Fibroblast of skin of right biceps (primary cell): ENCODE data around the gene RICTOR.
"Not testable (repeated sequence)": the region's sequence is repeated elsewhere in the genome, so short reads cannot be mapped to it uniquely, and the experiment has no call there.

Experiments
- DNase-seq: peaks from one replicate; pipeline ENCODE4 v3.0.0-alpha.2; 2013

RICTOR gene

GRCh38 chr5:39055768-39056398 is 18.3 kb downstream of the RICTOR start:
- DNase-seq = no peak

- no peak for DNase-seq
Observed at GRCh38 chr5:39055027-39055767, 19.0 kb downstream of the RICTOR start.

- DNase-seq = no peak
Observed at GRCh38 chr5:39053189-39053588, 21.0 kb downstream of the RICTOR start.

GRCh38 chr5:39052141-39052540 is 22.1 kb downstream of the RICTOR start:
- DNase-seq = no peak

- no peak for DNase-seq
Observed at GRCh38 chr5:39049315-39049714, 24.9 kb downstream of the RICTOR start.

GRCh38 chr5:39040875-39041274 is 33.3 kb downstream of the RICTOR start:
- no peak for DNase-seq

GRCh38 chr5:39034493-39034892 is 39.7 kb downstream of the RICTOR start:
- not testable (repeated sequence) for DNase-seq

GRCh38 chr5:39031041-39031440 is 43.2 kb downstream of the RICTOR start:
- no peak for DNase-seq

GRCh38 chr5:39025456-39025855 is 48.7 kb downstream of the RICTOR start:
- no peak for DNase-seq

GRCh38 chr5:39024884-39025283 is 49.3 kb downstream of the RICTOR start:
- peak; percentile 53 for DNase-seq

GRCh38 chr5:39024005-39024404 is 50.2 kb downstream of the RICTOR start:
- peak; percentile 43 for DNase-seq

- no peak for DNase-seq
Observed at GRCh38 chr5:39023121-39023520, 51.1 kb downstream of the RICTOR start.

GRCh38 chr5:39022151-39022550 is 52.0 kb downstream of the RICTOR start:
- DNase-seq = no peak

GRCh38 chr5:39021413-39021812 is 52.8 kb downstream of the RICTOR start:
- peak; percentile 66 for DNase-seq

- DNase-seq = no peak
Observed at GRCh38 chr5:39020458-39020857, 53.7 kb downstream of the RICTOR start.

- peak; percentile 65 for DNase-seq
Observed at GRCh38 chr5:39019254-39019653, 54.9 kb downstream of the RICTOR start.

- DNase-seq = no peak
Observed at GRCh38 chr5:39017504-39017903, 56.7 kb downstream of the RICTOR start.

GRCh38 chr5:39016587-39017275 is 57.5 kb downstream of the RICTOR start:
- peak; percentile 56 for DNase-seq

GRCh38 chr5:39015743-39016586 is 58.2 kb downstream of the RICTOR start:
- DNase-seq = peak; percentile 91

GRCh38 chr5:39014561-39014960 is 59.6 kb downstream of the RICTOR start:
- peak; percentile 95 for DNase-seq

GRCh38 chr5:39013938-39014337 is 60.3 kb downstream of the RICTOR start:
- DNase-seq = peak; percentile 67

- DNase-seq = not testable (repeated sequence)
Observed at GRCh38 chr5:39010958-39011357, 63.2 kb downstream of the RICTOR start.

GRCh38 chr5:39009981-39010380 is 64.2 kb downstream of the RICTOR start:
- no peak for DNase-seq
